ENCODE data around the gene NHS.
A peak's percentile ranks its signal among the peaks of the same experiment; 100 is the strongest.

GRCh38 chrX:17697191-17697590 is 322.2 kb downstream of the NHS start:
- TF ChIP-seq CTCF (IDR thresholded peaks at IDR 0.05) (peak; percentile 12 to 29 (median 24)), POLR2A (IDR thresholded peaks at IDR 0.05) (no peak)
